DMS 273 (cell line): ENCODE data around the gene STXBP1.

ENCODE experiments used
- DNase-seq: peaks from one replicate; lab custom pipeline; 2025; ENCODE audit not compliant: unreplicated experiment; lab: John Stamatoyannopoulos, UW

STXBP1 gene

GRCh38 chr9:127611899-127612790 is at the start of gene STXBP1:
STXBP1 (plus strand) TSS chr9:127612277; CDS start chr9:127612404, 127 bp downstream.
- DNase-seq: peak; percentile 95

- no peak for DNase-seq
Observed at GRCh38 chr9:127562279-127562796, 49.7 kb upstream of the STXBP1 start.

- no peak for DNase-seq
Observed at GRCh38 chr9:127562841-127563401, 49.2 kb upstream of the STXBP1 start.

GRCh38 chr9:127563579-127563978 is 48.5 kb upstream of the STXBP1 start:
- DNase-seq: no peak

GRCh38 chr9:127565231-127565630 is 46.8 kb upstream of the STXBP1 start:
- no peak for DNase-seq

- DNase-seq: no peak
Observed at GRCh38 chr9:127566351-127567001, 45.6 kb upstream of the STXBP1 start.

GRCh38 chr9:127567035-127567729 is 44.9 kb upstream of the STXBP1 start:
- no peak for DNase-seq

- peak; percentile 63 for DNase-seq
Observed at GRCh38 chr9:127567730-127568617, 44.1 kb upstream of the STXBP1 start.

- DNase-seq: peak; percentile 59
Observed at GRCh38 chr9:127568618-127568970, 43.5 kb upstream of the STXBP1 start.

- peak; percentile 93 for DNase-seq
Observed at GRCh38 chr9:127568971-127569885, 42.8 kb upstream of the STXBP1 start.

GRCh38 chr9:127569886-127570401 is 42.1 kb upstream of the STXBP1 start:
- DNase-seq: peak; percentile 67

GRCh38 chr9:127570533-127571111 is 41.5 kb upstream of the STXBP1 start:
- peak; percentile 61 for DNase-seq

GRCh38 chr9:127571971-127572370 is 40.1 kb upstream of the STXBP1 start:
- no peak for DNase-seq

GRCh38 chr9:127572961-127573721 is 38.9 kb upstream of the STXBP1 start:
- peak; percentile 16 for DNase-seq

GRCh38 chr9:127574072-127574993 is 37.7 kb upstream of the STXBP1 start:
- DNase-seq: peak; percentile 84

- no peak for DNase-seq
Observed at GRCh38 chr9:127575875-127576778, 36.0 kb upstream of the STXBP1 start.
